RWPE1 (cell line): ENCODE results near the gene MORN5.

Experiments
- CTCF ChIA-PET: fragments of 350-600 bp; sonication (Branson Sonifier 250); formaldehyde crosslinking; extraction: SDS; loops from one replicate; lab custom pipeline; 2021; lab: Yijun Ruan, JAX
- POLR2A ChIA-PET: fragments of 400-600 bp; formaldehyde crosslinking; extraction: SDS; loops from one replicate; lab custom pipeline; 2020; ENCODE audit warnings: antibody characterized with exemption; ENCODE audit not compliant: low non-redundant PET; lab: Yijun Ruan, JAX
- DNase-seq: peaks from one replicate; pipeline ENCODE4 v3.0.0; 2012; ENCODE audit warnings: low spot score
- H3K27ac ChIP-seq: fragments of 450-650 bp; 2 replicates; pipeline ENCODE4 v1.5.1; 2017
- TF ChIP-seq, protein P1 (sequence below): fragments of 450-650 bp; conservative IDR thresholded peaks from 2 replicates; pipeline ENCODE4 v1.5.1; 2017; ENCODE audit warnings: low read depth, mild to moderate bottlenecking

The MORN5 gene

DNA sequence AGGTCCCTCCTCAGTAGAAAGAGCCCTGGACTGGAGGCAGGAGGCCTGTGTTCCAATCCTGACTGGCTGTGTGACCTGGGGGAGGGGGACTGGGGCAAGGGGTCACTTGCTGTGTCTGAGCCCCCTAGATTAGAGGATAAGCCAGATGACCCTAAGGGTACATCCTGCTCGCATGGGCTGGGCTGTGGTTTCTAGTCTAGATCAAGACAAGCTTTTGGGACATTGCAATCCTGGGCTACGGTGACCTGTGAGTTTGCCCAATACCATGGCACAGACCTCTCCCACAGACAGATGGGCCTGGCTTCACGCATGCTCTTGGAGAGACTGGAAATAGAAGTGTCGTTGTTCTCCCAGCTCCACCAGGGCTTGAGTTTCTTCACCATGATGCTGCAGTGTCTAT is 27.2 kb upstream of the MORN5 start:
- POLR2A ChIA-PET: no interaction called here
- DNase-seq: no peak
- no peak overlapping the region for H3K27ac ChIP-seq
- TF ChIP-seq, protein P1, sequence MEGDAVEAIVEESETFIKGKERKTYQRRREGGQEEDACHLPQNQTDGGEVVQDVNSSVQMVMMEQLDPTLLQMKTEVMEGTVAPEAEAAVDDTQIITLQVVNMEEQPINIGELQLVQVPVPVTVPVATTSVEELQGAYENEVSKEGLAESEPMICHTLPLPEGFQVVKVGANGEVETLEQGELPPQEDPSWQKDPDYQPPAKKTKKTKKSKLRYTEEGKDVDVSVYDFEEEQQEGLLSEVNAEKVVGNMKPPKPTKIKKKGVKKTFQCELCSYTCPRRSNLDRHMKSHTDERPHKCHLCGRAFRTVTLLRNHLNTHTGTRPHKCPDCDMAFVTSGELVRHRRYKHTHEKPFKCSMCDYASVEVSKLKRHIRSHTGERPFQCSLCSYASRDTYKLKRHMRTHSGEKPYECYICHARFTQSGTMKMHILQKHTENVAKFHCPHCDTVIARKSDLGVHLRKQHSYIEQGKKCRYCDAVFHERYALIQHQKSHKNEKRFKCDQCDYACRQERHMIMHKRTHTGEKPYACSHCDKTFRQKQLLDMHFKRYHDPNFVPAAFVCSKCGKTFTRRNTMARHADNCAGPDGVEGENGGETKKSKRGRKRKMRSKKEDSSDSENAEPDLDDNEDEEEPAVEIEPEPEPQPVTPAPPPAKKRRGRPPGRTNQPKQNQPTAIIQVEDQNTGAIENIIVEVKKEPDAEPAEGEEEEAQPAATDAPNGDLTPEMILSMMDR: no peak
- CTCF ChIA-PET: interaction anchor here (1.0 kb wide), 1 partner anchor 9 kb away, joined by 3 read pairs; no protein-coding TSS in a partner anchor

DNA sequence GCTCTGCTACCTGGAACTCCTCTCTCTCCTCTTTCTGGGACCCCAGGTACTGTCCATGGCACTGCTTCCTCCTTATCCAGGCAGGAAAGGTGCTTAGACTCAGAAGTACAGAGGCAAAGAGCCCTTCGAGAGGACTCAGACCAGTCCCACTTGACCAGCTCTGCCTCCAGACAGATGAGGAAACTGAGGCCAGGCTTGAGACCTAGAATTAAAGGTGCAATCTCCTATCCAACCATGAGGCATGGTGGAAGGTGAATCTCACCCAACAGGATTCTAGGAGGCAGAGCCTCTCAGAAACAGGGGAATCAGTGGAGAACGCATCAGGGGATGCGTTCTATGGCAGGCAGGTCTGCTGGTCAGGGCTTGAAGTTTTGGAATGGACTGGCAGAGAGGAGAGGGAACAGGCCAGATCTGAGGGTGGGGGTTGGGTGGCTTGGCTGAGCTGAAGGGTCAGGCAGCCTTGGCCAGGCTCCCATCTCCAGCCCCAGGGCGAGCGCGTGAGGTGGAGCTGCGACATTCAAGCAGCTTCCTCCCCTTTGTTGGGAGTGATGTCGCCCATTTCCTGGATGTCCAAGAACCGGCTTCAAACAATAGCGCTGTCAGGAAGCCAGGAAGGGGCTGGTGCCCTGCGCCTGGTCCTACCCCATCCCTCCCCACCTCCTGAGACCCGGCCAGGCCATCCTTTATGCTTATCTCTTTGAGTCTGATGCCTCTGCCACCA is 26.3 kb upstream of the MORN5 start:
- no peak for DNase-seq
- POLR2A ChIA-PET: no interaction called here
- CTCF ChIA-PET: interaction anchor here (0.6 to 2.8 kb wide), 3 partner anchors 8 to 904 kb away, joined by 3 to 8 read pairs (median 4); no protein-coding TSS in a partner anchor
- TF ChIP-seq, protein P1: no peak
- H3K27ac ChIP-seq: no peak overlapping the region

DNA sequence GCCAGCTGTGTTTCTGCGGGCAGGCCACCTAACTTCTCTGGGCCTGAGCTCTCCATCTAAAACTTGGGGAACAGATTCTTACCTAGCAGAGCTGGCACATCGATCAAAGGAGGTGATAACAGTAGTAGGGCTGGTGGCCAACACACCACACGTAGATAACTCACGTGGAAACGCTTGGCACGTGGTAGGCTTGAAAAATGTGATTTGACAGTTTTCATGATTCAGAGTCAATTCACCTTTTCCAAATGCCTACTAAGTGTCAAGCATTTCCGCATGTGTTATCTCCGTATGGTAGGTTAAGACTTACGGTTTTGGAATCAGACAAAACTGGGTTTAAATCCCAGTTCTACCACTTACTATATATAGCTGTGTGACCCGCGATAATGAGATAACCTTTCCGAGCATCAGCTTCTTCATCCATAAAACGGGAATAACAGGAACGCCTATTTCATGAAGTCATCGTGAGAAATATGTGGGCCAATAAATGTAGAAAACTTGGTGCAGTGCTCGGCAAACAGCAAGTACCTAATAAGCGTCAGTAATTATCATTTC is 25.6 kb upstream of the MORN5 start:
- POLR2A ChIA-PET: no interaction called here
- TF ChIP-seq, protein P1: no peak
- DNase-seq: no peak
- no peak overlapping the region for H3K27ac ChIP-seq
- CTCF ChIA-PET: interaction anchor here (0.6 to 2.8 kb wide), 4 partner anchors 8 to 904 kb away, joined by 3 to 8 read pairs (median 4); no protein-coding TSS in a partner anchor

DNA sequence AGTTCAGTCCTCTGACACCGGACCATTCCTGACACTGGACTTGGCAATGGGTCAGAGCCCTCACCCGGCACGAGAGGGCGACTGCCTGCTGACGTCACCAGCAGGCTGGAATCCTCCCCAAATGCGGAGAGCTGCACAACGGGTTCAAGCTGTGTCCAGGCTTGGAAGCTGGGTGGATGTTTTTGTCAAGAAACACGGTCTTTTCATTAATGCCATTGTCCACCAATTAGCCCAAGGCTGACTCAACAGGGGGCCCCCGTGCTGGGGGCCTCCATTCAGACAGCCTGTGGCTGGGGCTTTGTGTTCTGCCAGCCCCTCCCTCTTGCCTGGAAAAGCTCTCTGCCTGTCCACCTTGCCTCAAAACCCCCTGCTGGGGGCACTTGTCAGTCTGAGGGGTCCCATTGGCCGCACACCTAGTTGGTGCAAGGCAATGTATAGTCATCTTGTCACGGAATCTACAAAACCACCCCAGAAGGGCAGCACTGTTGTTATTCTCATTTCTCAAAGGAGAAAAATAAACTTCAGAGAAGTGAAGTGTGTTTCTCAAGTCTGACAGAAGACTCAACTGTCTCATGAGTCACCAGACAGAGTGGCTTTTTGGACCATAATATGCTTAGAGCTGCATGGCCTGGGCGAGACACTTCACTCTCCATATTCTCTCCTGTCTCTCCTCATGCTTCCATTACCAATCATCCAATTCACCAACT is 24.7 kb upstream of the MORN5 start:
- no peak overlapping the region for H3K27ac ChIP-seq
- ChIA-PET POLR2A (no interaction called here), CTCF (interaction anchor here (1.0 to 2.8 kb wide), 3 partner anchors 10 to 14 kb away, joined by 3 to 8 read pairs (median 3); no protein-coding TSS in a partner anchor)
- TF ChIP-seq, protein P1: no peak
- DNase-seq: no peak

DNA sequence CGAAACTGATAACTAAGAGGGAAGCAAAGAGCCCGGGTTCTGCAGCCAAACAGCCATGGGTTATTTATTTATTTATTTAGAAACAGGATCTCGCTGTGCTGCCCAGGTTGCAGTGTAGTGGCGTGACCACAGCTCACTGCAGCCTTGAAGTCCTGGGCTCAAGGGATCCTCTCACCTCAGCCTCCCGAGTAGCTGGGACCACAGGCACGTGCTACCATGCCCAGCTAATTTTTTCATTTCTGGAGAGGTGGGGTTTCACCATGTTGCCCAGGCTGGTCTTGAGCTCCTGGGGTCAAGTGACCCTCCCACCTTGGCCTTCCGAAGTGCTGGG is 24.2 kb upstream of the MORN5 start:
- H3K27ac ChIP-seq: no peak overlapping the region
- CTCF ChIA-PET: interaction anchor here (1.0 to 2.8 kb wide), 2 partner anchors 13 kb away, joined by 3 to 8 read pairs; no protein-coding TSS in a partner anchor
- POLR2A ChIA-PET: no interaction called here
- DNase-seq: no peak
- TF ChIP-seq, protein P1: no peak

DNA sequence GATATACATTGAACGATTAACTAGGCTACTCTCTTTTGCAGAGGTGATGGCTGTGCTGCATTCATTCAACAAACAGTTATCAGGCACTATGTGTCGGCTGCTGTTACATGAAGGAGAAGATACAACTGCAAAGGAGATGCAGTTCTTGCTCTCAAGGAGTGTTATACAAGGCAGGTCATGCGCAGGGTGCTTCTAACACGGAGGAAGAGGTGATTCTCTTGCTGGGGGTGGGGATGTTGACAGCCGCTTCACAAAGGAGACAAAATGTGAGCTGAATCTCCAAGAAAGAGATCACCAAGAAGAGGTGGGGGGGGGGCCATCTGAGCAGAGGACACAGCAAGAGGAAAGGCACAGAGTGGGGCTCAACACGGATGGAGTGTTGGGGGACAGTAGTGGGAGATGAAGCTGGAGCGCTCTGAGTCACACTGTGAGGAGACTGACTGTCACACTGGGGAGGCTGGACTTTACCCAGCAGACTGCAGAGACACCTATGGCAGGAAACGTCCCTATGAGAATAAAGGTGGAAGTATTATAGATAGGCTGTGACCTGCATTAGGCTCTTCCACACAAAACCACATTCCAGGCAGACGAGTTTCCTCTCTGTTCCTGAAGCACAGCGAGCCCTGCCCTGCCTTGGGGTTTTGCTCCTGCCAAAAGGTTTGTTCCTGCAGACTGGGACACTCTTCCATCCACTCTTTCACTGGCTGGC is 21.0 kb upstream of the MORN5 start:
- POLR2A ChIA-PET: no interaction called here
- TF ChIP-seq, protein P1: no peak
- CTCF ChIA-PET: interaction anchor here (0.6 to 1.1 kb wide), 2 partner anchors 14 to 908 kb away, joined by 3 to 4 read pairs; no protein-coding TSS in a partner anchor
- H3K27ac ChIP-seq: no peak overlapping the region
- DNase-seq: no peak
